ENCODE measurements around the gene CDC14A.

GRCh38 chr1:100411574-100411973 is 59.3 kb downstream of the CDC14A start:
- no peak for TF ChIP-seq EZH2 (IDR thresholded peaks at IDR 0.05; ENCODE audit: low read length, missing control alignments)
- TF ChIP-seq, protein P1, sequence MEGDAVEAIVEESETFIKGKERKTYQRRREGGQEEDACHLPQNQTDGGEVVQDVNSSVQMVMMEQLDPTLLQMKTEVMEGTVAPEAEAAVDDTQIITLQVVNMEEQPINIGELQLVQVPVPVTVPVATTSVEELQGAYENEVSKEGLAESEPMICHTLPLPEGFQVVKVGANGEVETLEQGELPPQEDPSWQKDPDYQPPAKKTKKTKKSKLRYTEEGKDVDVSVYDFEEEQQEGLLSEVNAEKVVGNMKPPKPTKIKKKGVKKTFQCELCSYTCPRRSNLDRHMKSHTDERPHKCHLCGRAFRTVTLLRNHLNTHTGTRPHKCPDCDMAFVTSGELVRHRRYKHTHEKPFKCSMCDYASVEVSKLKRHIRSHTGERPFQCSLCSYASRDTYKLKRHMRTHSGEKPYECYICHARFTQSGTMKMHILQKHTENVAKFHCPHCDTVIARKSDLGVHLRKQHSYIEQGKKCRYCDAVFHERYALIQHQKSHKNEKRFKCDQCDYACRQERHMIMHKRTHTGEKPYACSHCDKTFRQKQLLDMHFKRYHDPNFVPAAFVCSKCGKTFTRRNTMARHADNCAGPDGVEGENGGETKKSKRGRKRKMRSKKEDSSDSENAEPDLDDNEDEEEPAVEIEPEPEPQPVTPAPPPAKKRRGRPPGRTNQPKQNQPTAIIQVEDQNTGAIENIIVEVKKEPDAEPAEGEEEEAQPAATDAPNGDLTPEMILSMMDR (conservative IDR thresholded peaks at IDR 0.05 in 1 of 2, IDR thresholded peaks at IDR 0.05 in 1 of 2; ENCODE audit: low read depth in 1 of 2, low read length in 2 of 2): no peak

Measured in fibroblast of lung (primary cell).